HG03565 (cell line): ENCODE data around the gene INSIG2.

Experiments used
- ATAC-seq: cut with Tn5 transposase; IDR thresholded peaks from one replicate; pipeline ENCODE4 v1.9.1; 2021; ENCODE audit warnings: mild to moderate bottlenecking, moderate library complexity; ENCODE audit not compliant: unreplicated experiment

Gene INSIG2

DNA sequence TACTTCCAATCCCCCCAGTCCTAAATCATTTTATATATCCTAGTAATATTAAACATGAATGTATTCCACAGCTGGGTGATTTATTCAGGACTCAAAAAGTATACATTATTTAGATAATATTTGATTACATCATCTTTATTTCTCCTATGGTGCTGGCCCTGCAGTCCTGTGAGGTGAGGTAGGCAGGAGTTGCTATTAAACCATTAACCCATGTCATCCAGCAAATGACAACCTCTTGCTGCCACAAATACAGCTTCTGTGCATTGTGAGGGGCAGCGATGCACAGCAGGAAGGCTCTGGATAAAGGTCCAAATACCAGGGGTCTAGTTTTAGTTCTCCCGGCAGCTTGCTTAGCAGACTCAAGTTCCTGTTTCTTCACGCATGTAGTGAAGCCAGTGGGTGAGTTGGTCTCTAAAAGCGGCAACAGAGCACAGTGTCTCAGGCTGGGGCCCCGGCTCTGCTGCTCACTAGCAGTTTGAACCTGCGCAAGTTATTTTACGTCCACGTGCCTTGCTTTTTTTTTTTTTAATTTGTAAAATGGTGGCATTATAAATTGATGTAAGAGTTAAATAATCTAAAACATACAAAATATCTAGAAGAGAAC, 36.1 kb downstream of the INSIG2 start:
- ATAC-seq, result no peak

DNA sequence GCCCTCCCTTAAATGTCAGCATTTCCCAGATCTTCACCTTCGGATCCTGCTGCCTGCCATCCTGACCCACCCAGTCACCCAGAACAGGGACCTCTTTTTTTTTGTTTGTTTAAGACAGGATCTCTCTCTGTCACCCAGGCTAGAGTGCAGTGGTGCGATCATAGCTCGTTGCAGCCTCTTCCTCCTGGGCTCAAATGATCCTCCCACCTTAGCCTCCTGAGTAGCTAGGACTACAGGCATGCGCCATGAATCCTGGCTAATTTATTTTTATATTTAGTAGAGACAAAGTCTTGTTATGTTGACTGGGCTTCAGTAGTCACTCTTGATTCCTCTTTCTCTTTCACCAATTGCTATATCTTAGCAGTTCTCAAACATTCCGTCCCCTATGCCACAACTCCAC, 39.0 kb downstream of the INSIG2 start:
- no peak for ATAC-seq

DNA sequence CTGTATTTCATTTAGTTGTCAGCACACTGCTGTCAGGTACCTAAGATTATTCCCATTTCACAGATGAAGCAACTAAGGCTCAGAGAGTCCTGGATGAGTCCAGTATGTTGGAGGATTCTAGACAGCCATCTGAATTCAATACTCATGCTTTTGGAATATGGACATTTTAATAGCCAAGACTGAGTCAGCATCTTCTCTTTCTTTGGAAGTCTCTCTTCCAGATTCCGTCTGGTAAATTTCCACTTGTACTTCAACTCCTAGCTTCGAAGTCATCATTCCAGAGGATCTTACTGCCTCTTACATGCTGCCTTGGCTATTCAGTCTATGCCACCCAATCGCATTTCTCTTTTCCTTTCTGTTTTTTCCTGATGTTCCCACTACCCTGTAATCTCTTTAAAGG, 40.6 kb downstream of the INSIG2 start:
- ATAC-seq, result no peak

DNA sequence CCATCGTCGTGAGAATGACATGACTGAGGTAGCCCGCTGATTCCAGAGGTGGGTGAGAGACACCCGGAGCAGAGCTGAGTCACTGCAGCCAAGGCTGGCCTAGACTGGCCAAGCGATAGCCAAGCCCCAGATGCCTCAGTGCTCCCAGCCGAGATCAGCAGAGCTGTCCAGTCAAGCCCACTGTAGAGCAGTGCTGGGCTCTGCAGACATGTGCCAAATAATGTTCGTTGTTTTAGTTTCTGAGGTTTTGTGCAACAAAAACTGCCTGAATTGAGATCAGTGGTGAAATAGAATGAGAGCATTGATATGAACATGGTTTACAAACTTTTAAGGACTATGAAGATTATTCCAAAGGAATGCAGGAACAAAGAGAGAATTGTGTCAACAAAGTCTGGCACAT, 42.1 kb downstream of the INSIG2 start:
- ATAC-seq, result no peak

DNA sequence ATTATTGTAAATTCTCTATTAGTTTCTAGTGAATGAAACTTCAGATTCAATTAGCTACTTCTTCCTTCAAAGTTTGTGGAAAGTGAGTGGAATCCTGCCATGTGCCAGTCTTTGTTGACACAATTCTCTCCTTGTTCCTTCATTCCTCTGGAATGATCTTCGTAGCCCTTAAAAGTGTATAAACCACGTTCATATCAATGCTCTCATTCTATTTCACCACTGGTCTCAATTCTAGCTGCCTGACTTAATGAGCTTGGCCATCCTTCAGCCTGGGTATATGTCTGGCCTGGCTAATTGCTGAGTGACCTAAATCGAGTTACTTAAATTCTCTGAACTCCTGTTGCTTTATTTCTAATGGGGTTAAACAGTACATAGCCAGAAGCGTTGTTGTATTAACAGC, 43.5 kb downstream of the INSIG2 start:
- ATAC-seq, result no peak

DNA sequence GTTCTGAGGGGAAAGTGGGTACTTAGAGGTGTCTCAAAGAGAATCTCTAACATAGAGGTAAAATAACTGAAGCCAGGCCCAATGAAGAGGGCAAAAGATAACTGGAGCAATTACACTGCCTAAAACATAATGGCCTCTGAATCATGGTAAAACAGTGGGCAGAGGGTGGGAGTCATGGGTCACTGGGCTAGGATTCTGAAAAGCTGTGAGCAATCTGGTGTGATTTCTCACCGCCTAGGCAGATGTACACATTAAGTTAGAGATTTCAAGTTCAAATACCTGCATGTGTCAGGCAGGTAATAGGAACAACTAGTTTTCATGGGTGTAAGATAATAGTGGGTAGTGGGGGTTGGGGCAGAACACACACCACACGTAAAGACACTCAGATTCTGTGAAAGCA, 45.6 kb downstream of the INSIG2 start:
- ATAC-seq, result no peak

DNA sequence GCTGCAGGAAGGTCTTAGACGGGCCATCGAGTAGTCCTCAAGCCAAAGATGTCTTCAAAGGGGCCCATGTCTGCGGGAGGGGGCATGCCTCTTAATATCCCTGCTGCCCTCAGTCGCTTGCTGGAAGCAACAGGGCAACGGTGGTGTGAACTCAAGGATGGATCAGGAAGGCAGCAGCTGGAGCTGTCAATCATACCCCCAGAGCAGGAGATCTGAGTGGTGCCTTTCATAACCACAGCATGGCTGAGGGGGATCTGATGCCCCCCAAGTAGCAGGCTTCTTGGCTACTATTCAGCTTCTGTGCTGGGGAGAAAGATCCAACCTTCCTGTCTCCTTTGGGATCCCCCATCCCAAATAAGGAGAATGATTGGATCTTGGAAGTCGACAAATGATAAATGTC, 46.4 kb downstream of the INSIG2 start:
- no peak for ATAC-seq

DNA sequence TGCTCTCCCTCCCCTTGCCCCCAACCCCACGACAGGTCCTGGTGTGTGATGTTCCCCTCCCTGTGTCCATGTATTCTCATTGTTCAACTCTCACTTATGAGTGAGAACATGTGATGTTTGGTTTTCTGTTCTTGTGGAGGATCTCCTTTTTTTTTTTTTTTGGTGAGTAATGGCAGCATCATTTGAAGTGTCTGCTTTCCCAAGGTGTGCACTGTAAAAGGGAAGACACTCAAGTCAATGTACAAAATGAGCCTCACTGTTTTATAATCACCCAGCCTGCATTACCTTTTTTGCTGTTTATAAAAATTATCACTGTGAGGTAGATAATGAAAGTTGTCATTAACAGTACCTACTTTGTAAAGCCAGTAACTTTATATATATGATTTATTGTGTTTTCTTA, 56.9 kb downstream of the INSIG2 start:
- no peak for ATAC-seq

DNA sequence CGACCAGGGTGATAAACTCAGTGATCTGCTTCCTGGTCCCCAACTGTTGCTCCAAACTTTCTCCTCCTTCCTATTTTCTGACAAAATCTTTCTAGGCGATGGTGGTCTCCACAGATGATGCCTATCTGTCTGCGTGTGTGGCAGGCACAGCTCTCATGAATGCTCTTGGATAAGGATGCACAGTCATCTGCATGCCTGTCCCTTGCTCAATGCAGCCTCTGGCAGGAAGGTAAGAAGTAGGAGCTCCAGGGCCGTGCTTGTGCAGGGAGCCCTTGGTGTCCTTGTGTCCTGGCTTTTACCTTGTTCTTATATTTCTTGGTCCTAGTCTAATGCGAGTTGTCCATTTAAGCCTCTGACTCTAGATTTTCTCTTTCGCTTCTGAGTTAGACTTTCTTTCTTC, 57.5 kb downstream of the INSIG2 start:
- no peak for ATAC-seq

DNA sequence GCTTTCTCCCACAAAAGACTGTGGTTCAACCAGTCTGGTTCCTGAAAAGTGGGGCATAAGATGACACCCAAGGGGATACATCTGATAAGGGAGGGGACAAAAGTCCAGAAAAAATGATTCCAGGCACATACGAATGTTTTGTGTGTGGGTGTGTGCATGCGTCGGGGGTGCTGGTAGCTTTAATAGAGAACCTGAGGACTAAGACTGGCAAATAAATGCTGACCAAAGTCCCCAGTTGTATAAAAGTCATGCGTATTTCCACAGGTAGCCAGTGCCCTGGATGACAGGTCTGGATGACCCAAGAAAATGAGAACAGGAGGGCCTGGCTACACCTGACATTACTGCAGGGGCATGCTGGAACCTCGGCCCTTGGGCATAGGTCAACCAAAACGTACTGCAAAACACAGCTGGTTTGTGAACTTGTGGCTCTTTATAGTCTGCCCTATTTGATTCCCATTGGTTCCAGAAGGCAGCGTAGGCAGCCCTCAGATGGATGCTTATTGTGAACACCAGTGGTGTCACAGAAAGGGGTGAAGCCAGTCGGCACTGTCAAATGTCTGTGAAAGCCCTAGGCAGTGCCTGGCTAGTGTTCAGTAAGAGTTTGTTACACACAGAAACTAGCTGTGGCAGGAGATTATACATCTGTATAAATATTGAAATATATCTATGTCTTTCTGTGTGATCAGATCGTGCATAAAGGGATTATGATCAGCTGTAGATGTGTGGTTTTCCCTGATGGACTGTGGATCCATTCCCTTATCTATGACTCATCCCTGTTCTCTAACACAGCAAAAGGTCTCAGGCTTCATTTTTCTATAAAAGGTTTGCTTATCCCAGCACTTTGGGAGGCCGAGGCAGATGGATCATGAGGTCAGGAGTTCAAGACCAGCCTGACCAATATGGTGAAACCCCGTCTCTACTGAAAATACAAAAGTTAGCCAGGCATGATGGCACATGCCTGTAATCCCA, 58.3 kb downstream of the INSIG2 start:
- no peak for ATAC-seq

DNA sequence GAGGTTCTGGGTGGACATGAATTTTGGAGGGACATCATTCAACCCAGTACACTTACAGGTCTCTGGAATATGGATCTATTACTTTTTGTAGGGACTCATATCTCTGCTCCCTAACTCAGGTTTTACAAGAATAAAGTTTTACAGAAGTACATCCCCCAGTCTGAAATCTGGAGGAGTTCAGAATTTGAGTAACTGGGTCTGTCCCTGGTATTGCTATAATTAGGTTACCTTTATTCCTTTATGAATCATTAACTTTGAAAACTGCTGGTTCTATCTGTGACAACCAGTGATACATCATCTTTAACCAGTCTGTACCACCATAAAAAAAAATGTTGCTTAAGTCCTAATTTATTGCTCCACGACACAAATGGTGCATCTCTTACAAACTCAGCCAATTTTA, 59.9 kb downstream of the INSIG2 start:
- peak; percentile 53 for ATAC-seq

DNA sequence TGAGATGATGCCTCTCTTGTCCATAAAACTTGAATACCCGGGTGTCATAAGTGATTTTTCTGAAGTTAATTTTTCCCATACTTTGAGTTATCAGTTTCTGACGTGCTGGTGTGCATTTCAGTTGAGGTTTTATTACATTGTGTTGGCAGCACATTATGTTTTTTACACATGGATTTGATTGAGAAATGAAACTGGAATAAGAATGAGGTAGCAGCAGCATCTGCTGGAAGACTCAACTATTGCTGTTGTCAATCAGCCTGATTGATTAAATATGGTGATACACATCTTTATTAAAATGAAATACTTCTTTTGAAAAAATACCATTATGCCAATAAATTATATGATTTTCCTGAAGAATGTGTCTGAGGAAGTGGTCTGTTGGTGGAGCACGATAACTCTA, 60.5 kb downstream of the INSIG2 start:
- no peak for ATAC-seq

DNA sequence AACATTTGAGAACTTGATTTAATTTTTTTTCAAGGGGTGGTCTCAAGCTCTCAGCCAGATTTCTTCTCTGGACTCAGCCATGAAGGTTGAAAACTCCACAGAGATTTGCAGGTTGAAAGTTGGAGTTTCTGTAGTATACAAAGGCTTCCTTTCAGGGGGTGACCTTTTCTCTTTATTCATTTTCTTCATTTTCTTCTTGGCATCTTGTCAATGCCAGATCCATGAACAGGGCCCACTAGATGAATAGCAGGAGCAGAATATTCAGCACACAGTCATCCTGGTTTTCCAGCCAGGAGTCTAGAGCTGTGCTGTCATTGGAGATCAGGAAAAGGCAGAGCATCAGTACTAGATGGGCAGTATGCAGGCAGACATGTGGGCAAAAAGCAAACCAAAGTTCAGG, 62.0 kb downstream of the INSIG2 start:
- no peak for ATAC-seq

DNA sequence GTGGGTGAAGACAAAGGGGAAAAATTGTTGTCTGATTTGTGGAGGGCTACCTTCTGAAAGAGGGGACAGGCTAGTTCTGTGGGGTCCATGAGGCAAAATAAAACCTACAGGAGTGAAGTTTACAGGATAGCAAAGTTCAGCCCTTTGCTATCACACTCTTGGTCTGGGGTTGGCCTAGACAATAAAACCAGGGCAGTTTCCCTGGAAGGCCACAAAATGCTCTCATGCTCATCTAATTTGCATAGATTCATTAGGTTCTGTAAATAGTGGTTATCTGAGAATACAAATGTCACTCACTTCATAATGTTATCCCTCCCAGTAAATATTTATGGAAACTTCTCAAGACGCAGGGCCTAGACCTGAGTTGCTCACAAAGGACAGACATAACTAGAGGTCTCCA, 63.6 kb downstream of the INSIG2 start:
- ATAC-seq, result no peak

DNA sequence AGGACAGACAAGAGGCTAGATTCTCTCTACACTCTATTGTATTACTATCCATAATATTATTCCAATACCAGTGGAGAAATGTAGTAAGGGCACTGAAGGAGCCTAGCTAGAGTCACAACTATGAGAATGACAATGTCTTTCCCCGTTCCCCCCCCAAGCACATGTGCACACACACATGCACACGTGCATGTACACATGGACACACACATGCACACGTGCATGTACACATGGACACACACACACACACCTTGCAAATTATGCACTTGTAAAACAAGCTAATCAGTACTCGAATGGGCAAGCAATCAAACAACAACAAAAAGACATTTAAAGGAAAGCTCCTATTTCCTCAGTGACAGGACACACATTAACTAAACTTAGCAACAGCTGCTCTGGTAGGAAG, 65.2 kb downstream of the INSIG2 start:
- no peak for ATAC-seq

DNA sequence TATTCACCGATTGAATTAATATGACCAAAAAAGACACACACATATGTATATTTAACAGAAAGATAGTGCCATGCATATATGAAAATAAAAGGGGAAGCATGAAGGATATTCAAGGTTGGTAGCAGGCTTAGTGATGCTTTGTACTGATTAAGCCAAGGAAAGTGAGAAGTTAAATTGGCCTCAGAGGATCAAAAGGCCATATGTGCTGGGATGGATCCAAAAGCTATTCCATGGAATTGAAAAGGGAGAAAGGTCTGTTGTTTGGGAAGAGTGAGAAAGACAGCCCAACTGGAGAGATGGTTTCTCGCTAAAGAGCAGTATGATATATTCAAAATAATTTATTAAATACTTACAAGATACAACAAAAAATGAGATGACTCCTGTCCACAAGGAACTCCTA, 65.9 kb downstream of the INSIG2 start:
- ATAC-seq, result no peak
